ENCODE measurements around the gene AHR. TPM values are rescaled to one million over a fixed set of nuclear protein-coding genes. Genes with fewer than 3 reads are reported as not detected.

Gene AHR
- total and polyA plus RNA-seq, 2 donors (not counting 1 experiment from before 2014, with no cell fraction given) = 4.8 to 11.2 TPM

GRCh38 chr7:17307558-17307957, 9.1 kb downstream of the AHR start:
- intact Hi-C loops (cut with micrococcal nuclease) = no loop called here
- Histone ChIP-seq H3K27ac (ENCODE audit: low read length in 2 of 2) (no peak overlapping the region), H3K9me3 (ENCODE audit: control extremely low read depth in 1 of 3, control insufficient read depth in 2 of 3, insufficient read depth in 1 of 3, low read length in 2 of 3) (no peaks in the 10 kb centered on the region), H2AFZ (ENCODE audit: insufficient read depth, low read depth, low read length, poor library complexity, severe bottlenecking) (no peak overlapping the region), H4K20me1 (ENCODE audit: control insufficient read depth, insufficient read depth, low read length, poor library complexity, severe bottlenecking) (no peaks in the 10 kb centered on the region), H3K4me1 (ENCODE audit: control insufficient read depth in 2 of 2, insufficient read depth in 2 of 2, low read length in 2 of 2) (peaks cover 5 to 11% of the 10 kb centered on the region in 2 donors), H3K79me2 (ENCODE audit: control insufficient read depth, insufficient read depth, low read length) (peaks cover 31% of the 10 kb centered on the region), H3K4me2 (replicated peaks; ENCODE audit: low read depth, low read length, poor library complexity, severe bottlenecking) (no peak overlapping the region), H3K36me3 (replicated peaks in 1 of 2; ENCODE audit: control extremely low read depth in 1 of 2, control insufficient read depth in 1 of 2, extremely low read depth in 1 of 2, insufficient read depth in 2 of 2, low read length in 1 of 2) (peaks cover 0 to 7% of the 10 kb centered on the region in 2 experiments), H3K9ac (ENCODE audit: low read length) (no peak overlapping the region), H3K27me3 (replicated peaks in 1 of 4; ENCODE audit: control extremely low read depth in 1 of 4, control insufficient read depth in 3 of 4, insufficient read depth in 4 of 4, low read length in 3 of 4) (no peaks in the 10 kb centered on the region), H3K4me3 (ENCODE audit: control extremely low read depth in 1 of 5, extremely low read depth in 1 of 5, insufficient read depth in 1 of 5, low read depth in 2 of 5, low read length in 4 of 5) (no peak overlapping the region)
- Mint-ChIP-seq H3K27me3 (no peaks in the 10 kb centered on the region), H3K9me3 (ENCODE audit: insufficient read depth) (no peaks in the 10 kb centered on the region), H3K4me1 (peaks cover 18% of the 10 kb centered on the region), H3K27ac (no peak overlapping the region), H3K4me3 (no peak overlapping the region)
- CTCF ChIA-PET = interaction anchor here (0.6 to 1.3 kb wide), 5 partner anchors 12 to 326 kb away, joined by 3 read pairs; no protein-coding TSS in a partner anchor
- POLR2A ChIA-PET = no interaction called here
- 87% methylated on average over 5 of the region's 5 CpGs for WGBS (ENCODE audit: insufficient coverage)
- ATAC-seq (ENCODE audit: low read depth) = no peak
- TF ChIP-seq EZH2 (IDR thresholded peaks at IDR 0.05; ENCODE audit: borderline replicate concordance, insufficient read depth, low read depth, low read length, poor library complexity, severe bottlenecking) (no peak), CTCF (IDR thresholded peaks at IDR 0.05) (no peak)
- no peak for DNase-seq

- H3K9ac ChIP-seq (ENCODE audit: low read length) = no peak overlapping the region
- H4K20me1 ChIP-seq (ENCODE audit: control insufficient read depth, insufficient read depth, low read length, poor library complexity, severe bottlenecking) = no peaks in the 10 kb centered on the region
- H3K36me3 ChIP-seq (replicated peaks in 1 of 2; ENCODE audit: control extremely low read depth in 1 of 2, control insufficient read depth in 1 of 2, extremely low read depth in 1 of 2, insufficient read depth in 2 of 2, low read length in 1 of 2) = peaks cover 0 to 7% of the 10 kb centered on the region in 2 experiments
- H3K27me3 ChIP-seq (replicated peaks in 1 of 4; ENCODE audit: control extremely low read depth in 1 of 4, control insufficient read depth in 3 of 4, insufficient read depth in 4 of 4, low read length in 3 of 4) = no peaks in the 10 kb centered on the region
- ChIA-PET POLR2A (no interaction called here), CTCF (interaction anchor here (0.6 to 1.3 kb wide), 5 partner anchors 12 to 327 kb away, joined by 3 read pairs; no protein-coding TSS in a partner anchor)
- Mint-ChIP-seq H3K9me3 (ENCODE audit: insufficient read depth) (no peaks in the 10 kb centered on the region), H3K4me1 (peaks cover 16% of the 10 kb centered on the region), H3K4me3 (no peak overlapping the region), H3K27ac (no peak overlapping the region), H3K27me3 (no peaks in the 10 kb centered on the region)
- no peak for TF ChIP-seq CTCF (IDR thresholded peaks at IDR 0.05)
- TF ChIP-seq EZH2 (IDR thresholded peaks at IDR 0.05; ENCODE audit: borderline replicate concordance, insufficient read depth, low read depth, low read length, poor library complexity, severe bottlenecking) = no peak
- no peak overlapping the region for H2AFZ ChIP-seq (ENCODE audit: insufficient read depth, low read depth, low read length, poor library complexity, severe bottlenecking)
- intact Hi-C loops (cut with micrococcal nuclease) = no loop called here
- ATAC-seq (ENCODE audit: low read depth) (no peak), DNase-seq (no peak)
- H3K79me2 ChIP-seq (ENCODE audit: control insufficient read depth, insufficient read depth, low read length) = peaks cover 31% of the 10 kb centered on the region
- no peak overlapping the region for H3K4me3 ChIP-seq (ENCODE audit: control extremely low read depth in 1 of 5, extremely low read depth in 1 of 5, insufficient read depth in 1 of 5, low read depth in 2 of 5, low read length in 4 of 5)
- no peaks in the 10 kb centered on the region for H3K9me3 ChIP-seq (ENCODE audit: control extremely low read depth in 1 of 3, control insufficient read depth in 2 of 3, insufficient read depth in 1 of 3, low read length in 2 of 3)
- no peak overlapping the region for H3K27ac ChIP-seq (ENCODE audit: low read length in 2 of 2)
- H3K4me2 ChIP-seq (replicated peaks; ENCODE audit: low read depth, low read length, poor library complexity, severe bottlenecking) = no peak overlapping the region
- H3K4me1 ChIP-seq (ENCODE audit: control insufficient read depth in 2 of 2, insufficient read depth in 2 of 2, low read length in 2 of 2) = peaks cover 2 to 10% of the 10 kb centered on the region in 2 donors
- no CpG with 5 or more reads among the region's 2 CpGs for WGBS (ENCODE audit: insufficient coverage)
These were observed 9.7 kb downstream of the AHR start for GRCh38 chr7:17307969-17308648.
